Measurements from ENCODE around the gene CXorf58.
"Not testable (repeated sequence)": the region's sequence is repeated elsewhere in the genome, so short reads cannot be mapped to it uniquely, and the experiment has no call there.

Gene CXorf58, protein sequence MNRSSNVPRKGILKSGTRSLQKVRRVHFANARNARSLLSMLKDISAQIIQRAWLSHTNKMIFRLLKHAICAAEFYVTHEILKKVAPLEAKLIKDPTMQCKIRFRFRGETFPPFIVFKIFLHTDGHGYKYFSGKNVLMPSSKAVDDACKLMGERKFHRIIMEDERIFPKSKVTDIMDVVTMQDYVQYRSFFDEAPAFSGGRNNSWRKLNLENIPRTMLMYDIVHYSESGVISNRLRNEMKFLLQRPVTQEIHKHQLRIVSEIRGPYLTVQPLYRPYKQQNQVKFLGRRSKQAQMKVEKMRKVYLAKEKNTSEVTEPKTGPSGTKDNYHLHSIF

GRCh38 chrX:23907498-23908218 is at the start of gene CXorf58, which contains the start of gene APOO:
Gene CXorf58, plus strand, starts transcription at chrX:23908006. Its CDS starts 2,297 bp downstream, at chrX:23910303.
Gene APOO, minus strand, starts transcription at chrX:23907938. Its CDS starts 236 bp downstream, at chrX:23907702.
- peak; percentile 90 for DNase-seq (ENCODE audit: low read depth)

DNA sequence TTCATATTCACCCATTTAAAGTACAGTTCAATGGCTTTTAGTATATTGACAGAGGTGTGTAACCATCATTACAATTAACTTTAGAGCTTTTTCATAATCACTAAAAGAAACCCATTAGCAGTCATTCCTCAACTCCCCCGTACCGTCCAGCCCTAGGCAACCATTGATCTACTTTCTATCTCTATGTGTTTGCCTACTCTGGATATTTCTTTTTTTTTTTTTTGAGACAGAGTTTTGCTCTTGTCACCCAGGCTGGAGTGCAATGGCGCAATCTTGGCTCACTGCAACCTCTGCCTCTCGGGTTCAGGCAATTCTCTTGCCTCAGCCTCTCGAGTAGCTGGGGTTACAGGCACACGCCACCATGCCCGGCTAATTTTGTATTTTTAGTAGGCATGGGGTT is 48.6 kb upstream of the CXorf58 start:
- not testable (repeated sequence) for DNase-seq (ENCODE audit: low read depth)

GRCh38 chrX:23861215-23861896 is 46.5 kb upstream of the CXorf58 start:
- no peak for DNase-seq (ENCODE audit: low read depth)

DNA sequence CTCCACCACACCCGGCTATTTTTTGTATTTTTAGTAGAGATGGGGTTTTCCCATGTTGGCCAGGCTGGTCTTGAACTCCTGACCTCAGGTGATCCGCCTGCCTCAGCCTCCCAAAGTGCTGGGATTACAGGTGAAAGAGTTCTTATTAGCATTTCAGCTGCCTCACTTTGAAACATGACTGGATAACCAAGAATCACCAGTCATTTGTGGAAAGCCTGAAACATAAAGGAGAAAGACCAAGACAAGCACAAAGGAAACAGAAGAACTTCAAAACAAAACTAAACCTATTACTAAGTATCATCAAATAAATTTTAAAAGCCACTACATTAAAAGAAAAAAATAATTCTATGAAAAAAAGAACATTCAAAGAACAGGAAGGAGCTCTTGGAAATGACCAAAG is 45.9 kb upstream of the CXorf58 start:
- DNase-seq (ENCODE audit: low read depth) = not testable (repeated sequence)

DNA sequence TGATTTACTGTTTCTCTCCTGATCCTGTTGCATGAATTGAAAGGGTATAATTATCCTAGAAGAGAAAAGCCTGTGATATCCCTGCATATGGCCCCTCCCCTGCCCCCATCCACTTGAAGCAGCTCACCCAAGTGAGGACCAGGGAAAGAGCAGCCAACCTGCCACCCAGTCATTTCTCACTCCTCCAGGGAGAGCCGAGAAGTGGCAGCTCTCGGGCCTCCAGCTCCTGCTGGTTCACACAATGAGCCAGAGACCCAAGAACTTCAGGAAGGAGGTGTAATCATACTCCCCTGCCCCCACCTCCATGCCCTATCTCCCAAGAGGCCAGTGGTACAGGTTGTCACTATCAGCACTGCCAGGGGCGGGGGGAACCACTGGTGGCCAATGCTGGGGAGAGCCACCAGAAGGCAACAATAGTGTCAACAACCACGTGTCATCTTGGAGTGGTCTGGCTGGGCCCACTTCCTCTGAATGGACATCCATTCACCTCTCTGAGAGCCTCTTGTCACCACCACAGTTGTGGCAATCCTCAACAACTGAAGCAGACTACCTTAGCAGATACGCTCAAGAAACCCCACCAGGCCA is 43.0 kb upstream of the CXorf58 start:
- no peak for DNase-seq (ENCODE audit: low read depth)

DNA sequence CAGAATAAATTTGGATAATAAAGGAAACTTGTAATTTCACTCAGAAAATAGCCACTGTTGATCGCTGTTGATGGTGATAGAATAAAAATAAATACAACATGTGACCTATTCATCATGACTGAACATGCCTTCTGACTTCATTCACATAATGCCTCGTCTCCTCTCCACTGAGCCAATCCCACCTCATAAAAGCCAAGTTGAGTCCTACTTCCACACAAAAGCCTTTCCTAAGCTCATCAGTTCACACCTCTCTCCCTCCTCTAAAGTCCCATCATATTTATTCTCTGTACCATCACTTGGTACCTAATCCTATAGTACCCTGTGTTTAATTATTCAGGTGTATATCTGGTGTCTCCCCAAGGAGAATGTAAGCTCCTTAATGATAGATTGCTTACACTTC is 37.8 kb upstream of the CXorf58 start:
- no peak for DNase-seq (ENCODE audit: low read depth)

- DNase-seq (ENCODE audit: low read depth) = no peak
Observed at GRCh38 chrX:23871905-23872546, 35.8 kb upstream of the CXorf58 start.

GRCh38 chrX:23879380-23880090 is 28.3 kb upstream of the CXorf58 start:
- no peak for DNase-seq (ENCODE audit: low read depth)

- peak; percentile 90 for DNase-seq (ENCODE audit: low read depth)
Observed at GRCh38 chrX:23883737-23884354, 24.0 kb upstream of the CXorf58 start.

DNA sequence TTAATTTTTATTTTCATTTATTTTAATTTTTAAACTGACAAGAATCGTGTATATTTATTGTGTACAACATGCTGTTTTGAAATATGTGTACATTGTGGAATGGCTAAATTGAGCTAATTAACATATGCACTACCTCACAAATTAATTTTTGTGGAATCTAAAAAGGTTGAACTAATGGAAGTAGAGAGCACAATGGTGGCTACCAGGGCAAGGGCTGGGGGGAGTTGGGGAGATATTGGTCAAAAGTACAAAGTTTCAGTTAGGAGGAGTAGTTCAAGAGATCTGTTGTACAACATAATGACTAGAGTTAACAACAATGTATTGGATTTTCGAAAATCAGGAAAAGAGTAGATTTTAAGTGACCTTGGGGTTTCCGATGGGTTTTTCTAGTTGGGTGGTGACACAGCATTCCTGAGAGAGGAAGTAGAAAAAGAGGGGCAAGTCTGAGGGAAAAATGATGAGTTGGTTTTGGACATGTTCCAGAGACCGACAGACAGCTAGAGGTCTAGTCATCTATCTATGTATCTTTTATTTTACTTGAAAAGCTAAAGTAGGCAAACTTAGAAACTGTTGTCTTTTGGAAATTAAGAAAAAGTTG is 23.3 kb upstream of the CXorf58 start:
- peak; percentile 82 for DNase-seq (ENCODE audit: low read depth)

GRCh38 chrX:23885803-23886202 is 22.0 kb upstream of the CXorf58 start:
- peak; percentile 22 for DNase-seq (ENCODE audit: low read depth)

GRCh38 chrX:23887451-23887850 is 20.4 kb upstream of the CXorf58 start:
- DNase-seq (ENCODE audit: low read depth) = no peak

DNA sequence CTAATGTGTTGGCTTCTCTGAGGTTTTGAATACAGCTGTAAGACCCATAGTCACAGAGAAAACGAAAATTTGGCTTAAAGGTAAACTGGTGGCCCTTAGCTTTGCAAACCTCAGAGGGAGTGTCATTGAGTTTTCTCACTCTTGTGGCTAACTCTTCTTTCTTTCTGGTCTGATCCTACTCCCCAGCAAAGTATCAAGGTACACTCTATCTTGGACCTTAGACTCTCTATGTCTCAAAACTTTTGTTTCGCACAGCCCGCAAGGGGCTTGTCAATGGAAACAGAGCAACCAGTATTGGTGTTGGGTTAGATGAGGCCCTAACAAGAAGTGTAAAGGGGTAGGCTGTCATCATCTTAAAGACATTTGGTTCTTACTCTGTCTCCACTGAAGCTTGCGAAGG is 19.9 kb upstream of the CXorf58 start:
- no peak for DNase-seq (ENCODE audit: low read depth)

DNA sequence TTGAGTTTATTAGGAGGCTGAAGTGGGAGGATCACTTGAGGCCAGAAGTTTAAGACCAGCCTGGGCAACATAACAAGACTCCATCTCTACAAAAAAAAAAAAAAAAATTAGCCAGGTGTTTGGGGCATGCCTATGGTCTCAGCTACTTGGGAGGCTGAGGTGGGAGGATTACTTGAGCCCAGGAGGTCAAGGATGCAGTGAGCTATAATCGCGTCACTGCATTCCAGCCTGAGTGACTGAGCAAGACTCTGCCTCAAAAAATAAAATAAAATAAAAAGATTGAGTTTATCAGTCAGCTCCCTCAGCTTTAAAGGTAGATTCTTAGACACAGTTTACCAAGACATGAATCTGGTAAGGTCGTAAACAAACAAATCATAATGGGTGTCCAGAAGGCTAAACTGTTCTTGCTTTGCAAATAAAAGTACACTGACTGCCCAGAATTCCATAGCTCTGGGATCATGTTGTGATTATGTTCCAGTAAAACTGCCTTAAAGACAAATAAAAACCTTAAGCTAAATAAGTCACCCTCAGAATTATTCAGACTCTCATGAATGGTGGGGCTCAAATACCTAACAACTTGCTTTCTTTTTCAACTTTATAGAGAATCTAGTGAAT is 18.8 kb upstream of the CXorf58 start:
- DNase-seq (ENCODE audit: low read depth) = peak; percentile 53

GRCh38 chrX:23890933-23891332 is 16.9 kb upstream of the CXorf58 start:
- peak; percentile 29 for DNase-seq (ENCODE audit: low read depth)

GRCh38 chrX:23894993-23895392 is 12.8 kb upstream of the CXorf58 start:
- not testable (repeated sequence) for DNase-seq (ENCODE audit: low read depth)

DNA sequence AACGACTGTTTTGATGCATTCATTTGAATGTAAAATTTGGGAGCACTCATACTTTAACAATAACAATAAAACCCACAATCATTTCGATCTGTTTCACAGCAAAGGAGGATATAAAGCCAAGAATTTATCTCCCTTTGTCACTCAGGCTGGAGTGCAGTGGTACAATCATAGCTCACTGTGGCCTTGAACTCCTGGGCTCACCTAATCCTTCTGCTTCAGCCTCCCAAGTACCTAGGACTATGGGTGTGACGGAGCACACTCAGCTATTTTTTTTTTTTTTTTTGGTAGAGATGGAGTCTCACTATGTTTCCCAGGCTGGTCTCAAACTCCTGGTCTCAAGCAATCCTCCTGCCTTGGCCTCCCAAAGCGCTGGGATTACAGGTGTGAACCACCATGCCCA is 11.3 kb upstream of the CXorf58 start:
- not testable (repeated sequence) for DNase-seq (ENCODE audit: low read depth)

- no peak for DNase-seq (ENCODE audit: low read depth)
Observed at GRCh38 chrX:23896981-23897380, 10.8 kb upstream of the CXorf58 start.

GRCh38 chrX:23898412-23898959 is 9.3 kb upstream of the CXorf58 start:
- peak; percentile 50 for DNase-seq (ENCODE audit: low read depth)
